Activated B cell treated with CpG ODN at 0.5 μM for 24 hours (primary cell): ENCODE results near the gene OR5AS1. TPM values are rescaled to one million over a fixed set of nuclear protein-coding genes. Genes with fewer than 3 reads are reported as not detected.
"Not testable (repeated sequence)": the region's sequence is repeated elsewhere in the genome, so short reads cannot be mapped to it uniquely, and the experiment has no call there.

Experiments used
- ATAC-seq: fragments of 200-7000 bp; cut with Tn5 transposase; one replicate; pipeline ENCODE4 v1.10.0; 2021; ENCODE audit warnings: low read depth, mild to moderate bottlenecking, moderate library complexity
- CTCF ChIA-PET: fragments of 350-600 bp; sonication (Branson Sonifier 250); formaldehyde crosslinking; loops from one replicate; lab custom pipeline; 2021; ENCODE audit warnings: antibody characterized with exemption; lab: Charles Lee
- POLR2A ChIA-PET: fragments of 350-600 bp; sonication (Branson Sonifier 250); formaldehyde crosslinking; loops from one replicate; lab custom pipeline; 2021; ENCODE audit warnings: antibody characterized with exemption; lab: Charles Lee
- DNase-seq: peaks from one replicate; pipeline ENCODE4 v3.0.0; 2022
- H3K27ac Mint-ChIP-seq: one replicate; pipeline ENCODE4 v1.8.0; 2020; ENCODE audit warnings: mixed read lengths
- H3K27me3 Mint-ChIP-seq: one replicate; pipeline ENCODE4 v1.8.0; 2021; ENCODE audit warnings: mixed read lengths
- H3K36me3 Mint-ChIP-seq: one replicate; pipeline ENCODE4 v1.8.0; 2021; ENCODE audit warnings: low read depth, mixed read lengths
- H3K4me1 Mint-ChIP-seq: one replicate; pipeline ENCODE4 v1.8.0; 2021; ENCODE audit warnings: mixed read lengths
- H3K4me3 Mint-ChIP-seq: one replicate; pipeline ENCODE4 v1.8.0; 2020; ENCODE audit warnings: mild to moderate bottlenecking, mixed read lengths
- H3K9me3 Mint-ChIP-seq: one replicate; pipeline ENCODE4 v1.8.0; 2020; ENCODE audit warnings: mixed read lengths
- CTCF ChIP-seq: fragments of 200-600 bp; IDR thresholded peaks from one replicate; pipeline ENCODE4 v1.8.0; 2022; ENCODE audit warnings: antibody characterized with exemption, mild to moderate bottlenecking
- intact Hi-C: fragments of 100-400 bp; cut with micrococcal nuclease; formaldehyde crosslinking; loops from one replicate; pipeline ENCODE4 v1.15.1; 2024
- total RNA-seq: library from RNA; stranded (reverse); gene quantifications from 2 replicates; pipeline ENCODE4 v1.2.3, GENCODE V29; 2022

Gene OR5AS1
- total RNA-seq, 1 donor from 2014 or later, result not detected

GRCh38 chr11:56048480-56048879 is 21.0 kb downstream of the OR5AS1 start:
- Mint-ChIP-seq H3K27me3 (no peaks in the 10 kb centered on the region), H3K27ac (no peak overlapping the region), H3K36me3 (no peaks in the 10 kb centered on the region), H3K9me3 (peaks cover 3% of the 10 kb centered on the region), H3K4me3 (no peak overlapping the region), H3K4me1 (no peaks in the 10 kb centered on the region)
- no peak for TF ChIP-seq CTCF
- ATAC-seq (no peak), DNase-seq (no peak)
- ChIA-PET CTCF (no interaction called here), POLR2A (no interaction called here)
- intact Hi-C loops, result no loop called here

- Mint-ChIP-seq H3K27me3 (no peaks in the 10 kb centered on the region), H3K4me3 (no peak overlapping the region), H3K27ac (no peak overlapping the region), H3K4me1 (no peaks in the 10 kb centered on the region), H3K36me3 (no peaks in the 10 kb centered on the region), H3K9me3 (no peaks in the 10 kb centered on the region)
- DNase-seq (no peak), ATAC-seq (no peak)
- intact Hi-C loops, result no loop called here
- CTCF ChIA-PET, result no interaction called here
- POLR2A ChIA-PET, result no interaction called here
- TF ChIP-seq CTCF, result no peak
Observed at GRCh38 chr11:56049487-56049886, 22.0 kb downstream of the OR5AS1 start.

GRCh38 chr11:56056366-56056765 is 28.9 kb downstream of the OR5AS1 start:
- POLR2A ChIA-PET, H3K27me3 Mint-ChIP-seq, H3K27ac Mint-ChIP-seq, CTCF ChIA-PET, H3K4me1 Mint-ChIP-seq, H3K4me3 Mint-ChIP-seq, DNase-seq, H3K36me3 Mint-ChIP-seq, ATAC-seq, H3K9me3 Mint-ChIP-seq, intact Hi-C loops: not testable (repeated sequence)

GRCh38 chr11:56057661-56058237 is 30.3 kb downstream of the OR5AS1 start:
- POLR2A ChIA-PET, intact Hi-C loops, DNase-seq, H3K4me1 Mint-ChIP-seq, CTCF ChIA-PET, H3K9me3 Mint-ChIP-seq, H3K27ac Mint-ChIP-seq, H3K36me3 Mint-ChIP-seq, H3K4me3 Mint-ChIP-seq, ATAC-seq, H3K27me3 Mint-ChIP-seq: not testable (repeated sequence)

GRCh38 chr11:56058260-56058780 is 30.9 kb downstream of the OR5AS1 start:
- ATAC-seq, H3K9me3 Mint-ChIP-seq, intact Hi-C loops, CTCF ChIA-PET, H3K4me3 Mint-ChIP-seq, H3K4me1 Mint-ChIP-seq, DNase-seq, H3K36me3 Mint-ChIP-seq, POLR2A ChIA-PET, H3K27ac Mint-ChIP-seq, H3K27me3 Mint-ChIP-seq: not testable (repeated sequence)

- no peaks in the 10 kb centered on the region for H3K27me3 Mint-ChIP-seq
- POLR2A ChIA-PET, result no interaction called here
- peaks cover 9% of the 10 kb centered on the region for H3K9me3 Mint-ChIP-seq
- intact Hi-C loops, result no loop called here
- ATAC-seq, result no peak
- no peaks in the 10 kb centered on the region for H3K36me3 Mint-ChIP-seq
- no peaks in the 10 kb centered on the region for H3K4me1 Mint-ChIP-seq
- CTCF ChIA-PET, result no interaction called here
- no peak overlapping the region for H3K27ac Mint-ChIP-seq
- TF ChIP-seq CTCF, result no peak
- DNase-seq, result no peak
- no peak overlapping the region for H3K4me3 Mint-ChIP-seq
Observed at GRCh38 chr11:56066980-56067379, 39.5 kb downstream of the OR5AS1 start.

Other genes starting within 250 kb of the OR5AS1 start
- not detected in 2 replicates for gene OR5D14, start 232.1 kb upstream of the OR5AS1 start, total RNA-seq
- gene OR5L1, start 216.3 kb upstream of the OR5AS1 start, total RNA-seq, result not detected in 2 replicates
- gene OR5D18, start 208.0 kb upstream of the OR5AS1 start, total RNA-seq, result not detected in 2 replicates
- gene OR5L2, start 200.4 kb upstream of the OR5AS1 start, total RNA-seq, result not detected in 2 replicates
- not detected in 2 replicates for gene OR5D16, start 188.9 kb upstream of the OR5AS1 start, total RNA-seq
- gene TRIM51, start 144.4 kb upstream of the OR5AS1 start, total RNA-seq, result not detected in 2 replicates
- gene OR5W2, start 113.1 kb upstream of the OR5AS1 start, total RNA-seq, result not detected in 2 replicates
- gene OR5I1, start 91.3 kb upstream of the OR5AS1 start, total RNA-seq, result not detected in 2 replicates
- not detected in 2 replicates for gene OR10AG1, start 57.7 kb upstream of the OR5AS1 start, total RNA-seq
- not detected in 2 replicates for gene OR5F1, start 33.0 kb upstream of the OR5AS1 start, total RNA-seq
- gene OR8I2, start 65.7 kb downstream of the OR5AS1 start, total RNA-seq, result not detected in 2 replicates
- gene OR8H2, start 76.0 kb downstream of the OR5AS1 start, total RNA-seq, result not detected in 2 replicates
- not detected in 2 replicates for gene OR8H3, start 94.7 kb downstream of the OR5AS1 start, total RNA-seq
- gene OR8J3, start 112.5 kb downstream of the OR5AS1 start, total RNA-seq, result not detected in 2 replicates
- not detected in 2 replicates for gene OR8K5, start 132.7 kb downstream of the OR5AS1 start, total RNA-seq
- not detected in 2 replicates for gene OR5J2, start 149.0 kb downstream of the OR5AS1 start, total RNA-seq
- not detected in 2 replicates for gene OR5T2, start 206.6 kb downstream of the OR5AS1 start, total RNA-seq
- not detected in 2 replicates for gene OR5T3, start 224.6 kb downstream of the OR5AS1 start, total RNA-seq
- gene OR5T1, start 246.5 kb downstream of the OR5AS1 start, total RNA-seq, result not detected in 2 replicates